GM13976 (cell line): ENCODE results near the gene STX11.

Source experiments
- DNase-seq: peaks from one replicate; pipeline ENCODE4 v3.0.0; 2012; ENCODE audit warnings: low spot score
- in situ Hi-C: fragments of 300-500 bp; cut with MboI; formaldehyde crosslinking; loops from one replicate; pipeline ENCODE4 v1.12.0; 2022; ENCODE audit warnings: low sequenced_read_pairs, mixed read lengths, inconsistent platforms; ENCODE audit not compliant: unreplicated experiment
- TF ChIP-seq, protein P1 (sequence below): IDR thresholded peaks from 2 replicates; pipeline ENCODE4 v1.5.1; 2012; ENCODE audit warnings: borderline replicate concordance, mild to moderate bottlenecking; ENCODE audit not compliant: insufficient read depth; ENCODE audit errors: extremely low read depth, missing control alignments, control extremely low read depth

Gene STX11

DNA sequence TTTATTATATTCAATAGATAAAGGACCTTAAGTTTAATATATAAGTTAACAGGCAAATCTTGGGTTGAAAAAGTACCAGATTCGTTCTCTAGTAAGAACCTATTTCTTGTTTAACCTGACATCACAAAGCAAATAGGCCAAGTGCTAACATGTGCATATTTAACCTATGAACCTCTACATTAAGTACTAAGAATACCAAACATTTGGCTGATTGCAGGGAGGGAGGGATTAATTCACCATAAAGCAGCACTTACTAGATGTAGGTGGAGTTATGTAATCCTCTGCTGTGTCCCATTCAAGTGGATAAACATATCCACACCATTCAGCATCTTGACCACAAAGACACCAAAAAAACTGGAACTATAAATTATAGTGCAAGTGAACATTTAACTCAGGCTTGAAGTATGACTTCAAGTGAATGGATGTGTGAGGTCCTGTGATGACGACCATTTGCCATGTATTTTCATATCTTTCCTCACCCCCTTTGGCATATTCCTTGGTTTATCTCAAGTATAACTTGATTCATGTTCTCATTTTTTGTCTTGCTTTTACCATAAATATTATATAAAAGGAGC, 10.2 kb downstream of the STX11 start:
- TF ChIP-seq, protein P1, sequence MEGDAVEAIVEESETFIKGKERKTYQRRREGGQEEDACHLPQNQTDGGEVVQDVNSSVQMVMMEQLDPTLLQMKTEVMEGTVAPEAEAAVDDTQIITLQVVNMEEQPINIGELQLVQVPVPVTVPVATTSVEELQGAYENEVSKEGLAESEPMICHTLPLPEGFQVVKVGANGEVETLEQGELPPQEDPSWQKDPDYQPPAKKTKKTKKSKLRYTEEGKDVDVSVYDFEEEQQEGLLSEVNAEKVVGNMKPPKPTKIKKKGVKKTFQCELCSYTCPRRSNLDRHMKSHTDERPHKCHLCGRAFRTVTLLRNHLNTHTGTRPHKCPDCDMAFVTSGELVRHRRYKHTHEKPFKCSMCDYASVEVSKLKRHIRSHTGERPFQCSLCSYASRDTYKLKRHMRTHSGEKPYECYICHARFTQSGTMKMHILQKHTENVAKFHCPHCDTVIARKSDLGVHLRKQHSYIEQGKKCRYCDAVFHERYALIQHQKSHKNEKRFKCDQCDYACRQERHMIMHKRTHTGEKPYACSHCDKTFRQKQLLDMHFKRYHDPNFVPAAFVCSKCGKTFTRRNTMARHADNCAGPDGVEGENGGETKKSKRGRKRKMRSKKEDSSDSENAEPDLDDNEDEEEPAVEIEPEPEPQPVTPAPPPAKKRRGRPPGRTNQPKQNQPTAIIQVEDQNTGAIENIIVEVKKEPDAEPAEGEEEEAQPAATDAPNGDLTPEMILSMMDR, result no peak
- no peak for DNase-seq
- in situ Hi-C loops, result no loop called here

DNA sequence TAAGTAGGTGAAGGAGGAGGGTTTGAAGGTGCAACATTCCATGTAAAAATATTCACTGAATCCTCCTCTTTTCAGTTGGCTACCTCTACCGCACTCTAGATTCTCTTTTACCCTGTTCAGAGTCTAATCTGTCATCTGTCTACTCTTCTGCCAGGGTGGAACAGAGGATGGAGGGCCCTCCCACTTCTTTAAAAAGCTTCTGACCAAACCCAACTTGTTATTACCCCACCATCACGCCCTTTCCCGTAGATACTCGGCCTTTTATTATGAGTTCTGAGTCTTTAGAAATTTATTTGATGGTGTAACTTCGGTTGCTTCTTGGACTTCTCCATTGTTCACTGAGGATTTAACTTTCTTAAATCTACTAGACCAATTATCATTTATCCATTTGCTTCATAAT, 11.7 kb downstream of the STX11 start:
- in situ Hi-C loops, result no loop called here
- TF ChIP-seq, protein P1, result no peak
- no peak for DNase-seq

DNA sequence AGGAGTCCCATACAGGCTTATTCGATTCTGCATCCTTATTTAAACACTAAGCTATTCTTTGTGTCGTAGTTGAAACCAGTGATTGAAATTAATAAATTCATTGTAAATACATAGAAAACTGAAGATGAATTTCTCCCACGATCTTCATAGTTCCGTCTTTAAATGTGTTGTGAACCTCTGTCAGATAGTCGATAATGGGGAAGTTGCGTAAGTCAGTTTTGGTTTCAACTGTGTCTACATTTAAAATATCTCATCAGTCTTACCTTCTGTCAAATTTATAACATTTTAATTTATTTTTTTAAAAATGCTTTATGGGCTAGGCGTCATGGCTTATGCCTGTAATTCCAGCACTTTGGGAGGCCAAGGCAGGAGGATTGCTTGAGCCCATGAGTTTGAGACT, 12.7 kb downstream of the STX11 start:
- TF ChIP-seq, protein P1, result no peak
- in situ Hi-C loops, result no loop called here
- DNase-seq, result peak; percentile 35

DNA sequence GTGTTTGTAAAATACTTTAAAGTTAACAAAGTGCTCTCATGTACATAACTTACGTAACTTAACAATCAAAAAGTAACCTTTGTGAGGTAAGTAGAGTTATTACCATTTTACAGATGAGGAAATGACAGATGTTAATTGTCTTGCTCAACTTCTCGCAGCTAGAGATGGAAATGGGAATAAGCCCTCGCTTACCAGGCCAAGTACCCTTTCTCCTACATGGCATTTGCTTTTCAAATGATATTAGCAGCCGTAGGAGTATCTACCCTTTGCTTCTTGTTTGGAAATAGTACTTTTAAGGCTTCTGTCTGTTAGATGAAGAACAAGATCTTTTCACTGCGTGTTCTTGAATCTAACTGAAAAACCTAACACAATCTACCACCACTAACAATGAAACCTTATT, 15.5 kb downstream of the STX11 start:
- in situ Hi-C loops, result no loop called here

DNA sequence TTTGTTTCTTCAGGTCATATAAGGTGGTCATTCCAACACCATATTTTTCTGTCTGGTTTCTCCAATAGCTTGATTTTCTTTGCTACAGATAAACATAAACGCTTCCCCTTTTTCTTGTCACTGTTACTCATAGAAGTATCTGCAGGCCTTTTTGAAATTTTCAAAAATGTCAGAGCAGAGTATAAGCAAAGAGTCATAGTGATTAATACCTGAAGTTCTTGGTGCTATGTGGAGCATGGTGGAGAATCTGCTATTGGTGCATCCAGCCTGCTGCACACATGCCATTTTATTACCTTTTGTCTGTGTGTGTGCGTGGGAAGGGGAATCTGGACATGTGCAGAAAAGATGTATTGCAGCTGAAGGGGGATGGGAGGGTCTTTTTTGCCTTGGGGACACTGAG, 19.7 kb downstream of the STX11 start:
- in situ Hi-C loops, result no loop called here
- TF ChIP-seq, protein P1, result no peak
- no peak for DNase-seq

More for the DNA sequence above, 15.5 kb downstream of the STX11 start:
- no peak for DNase-seq
- TF ChIP-seq, protein P1, result no peak

DNA sequence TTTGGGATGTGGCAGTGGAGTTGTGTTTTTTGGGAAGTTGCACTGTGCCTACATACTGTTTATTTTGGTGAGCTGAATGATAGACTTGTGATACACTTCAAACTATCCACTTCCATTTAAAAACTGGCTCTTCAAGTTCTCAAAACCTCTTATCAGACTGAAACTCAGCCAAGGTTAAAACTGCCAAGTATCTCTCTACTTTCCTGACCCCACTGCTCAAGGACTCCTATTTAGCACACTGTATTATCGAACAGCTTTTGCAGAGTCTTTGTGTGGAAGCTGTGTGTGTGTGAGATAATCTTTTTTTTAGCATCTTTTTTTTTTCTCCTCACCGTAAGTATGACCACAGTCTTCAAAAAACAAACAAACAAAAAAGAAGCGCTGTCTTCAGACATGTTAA, 21.1 kb downstream of the STX11 start:
- TF ChIP-seq, protein P1, result no peak
- in situ Hi-C loops, result no loop called here
- no peak for DNase-seq
